ENCODE results near the gene TMEM203.

Gene TMEM203

GRCh38 chr9:137191691-137192447 is 13.6 kb downstream of the TMEM203 start:
- no peak overlapping the region for H3K4me3 Mint-ChIP-seq
- peaks cover 14% of the 10 kb centered on the region for H3K4me1 Mint-ChIP-seq
- H3K27ac Mint-ChIP-seq: no peak overlapping the region
- H3K36me3 Mint-ChIP-seq: peaks cover 4% of the 10 kb centered on the region
- H3K27me3 Mint-ChIP-seq: no peaks in the 10 kb centered on the region
- no peak for DNase-seq (ENCODE audit: low spot score in 2 of 2)
- no peak for ATAC-seq (ENCODE audit: low read depth)
- H3K9me3 Mint-ChIP-seq: no peaks in the 10 kb centered on the region

- H3K4me3 Mint-ChIP-seq: peak overlapping the region; percentile 47
- ATAC-seq (ENCODE audit: low read depth) (no peak), DNase-seq (ENCODE audit: low spot score in 2 of 2) (no peak)
- no peak overlapping the region for H3K27ac Mint-ChIP-seq
- no peaks in the 10 kb centered on the region for H3K9me3 Mint-ChIP-seq
- peaks cover 4% of the 10 kb centered on the region for H3K36me3 Mint-ChIP-seq
- H3K4me1 Mint-ChIP-seq: peaks cover 16% of the 10 kb centered on the region
- no peaks in the 10 kb centered on the region for H3K27me3 Mint-ChIP-seq
Measured at GRCh38 chr9:137191245-137191644, 14.2 kb downstream of the TMEM203 start.

- peaks cover 16% of the 10 kb centered on the region for H3K4me1 Mint-ChIP-seq
- ATAC-seq (ENCODE audit: low read depth) (no peak), DNase-seq (ENCODE audit: low spot score in 2 of 2) (no peak)
- no peaks in the 10 kb centered on the region for H3K9me3 Mint-ChIP-seq
- peak overlapping the region; percentile 82 for H3K27ac Mint-ChIP-seq
- H3K4me3 Mint-ChIP-seq: peak overlapping the region; percentile 47
- H3K36me3 Mint-ChIP-seq: peaks cover 4% of the 10 kb centered on the region
- no peaks in the 10 kb centered on the region for H3K27me3 Mint-ChIP-seq
Measured at GRCh38 chr9:137190315-137190856, 15.1 kb downstream of the TMEM203 start.

GRCh38 chr9:137189297-137190295 is 15.9 kb downstream of the TMEM203 start:
- peak overlapping the region; percentile 89 for H3K4me3 Mint-ChIP-seq
- no peak for ATAC-seq (ENCODE audit: low read depth)
- peaks cover 6% of the 10 kb centered on the region for H3K36me3 Mint-ChIP-seq
- H3K4me1 Mint-ChIP-seq: peaks cover 14% of the 10 kb centered on the region
- no peaks in the 10 kb centered on the region for H3K27me3 Mint-ChIP-seq
- DNase-seq (ENCODE audit: low spot score in 2 of 2): no peak
- H3K27ac Mint-ChIP-seq: peak overlapping the region; percentile 98
- no peaks in the 10 kb centered on the region for H3K9me3 Mint-ChIP-seq

DNA sequence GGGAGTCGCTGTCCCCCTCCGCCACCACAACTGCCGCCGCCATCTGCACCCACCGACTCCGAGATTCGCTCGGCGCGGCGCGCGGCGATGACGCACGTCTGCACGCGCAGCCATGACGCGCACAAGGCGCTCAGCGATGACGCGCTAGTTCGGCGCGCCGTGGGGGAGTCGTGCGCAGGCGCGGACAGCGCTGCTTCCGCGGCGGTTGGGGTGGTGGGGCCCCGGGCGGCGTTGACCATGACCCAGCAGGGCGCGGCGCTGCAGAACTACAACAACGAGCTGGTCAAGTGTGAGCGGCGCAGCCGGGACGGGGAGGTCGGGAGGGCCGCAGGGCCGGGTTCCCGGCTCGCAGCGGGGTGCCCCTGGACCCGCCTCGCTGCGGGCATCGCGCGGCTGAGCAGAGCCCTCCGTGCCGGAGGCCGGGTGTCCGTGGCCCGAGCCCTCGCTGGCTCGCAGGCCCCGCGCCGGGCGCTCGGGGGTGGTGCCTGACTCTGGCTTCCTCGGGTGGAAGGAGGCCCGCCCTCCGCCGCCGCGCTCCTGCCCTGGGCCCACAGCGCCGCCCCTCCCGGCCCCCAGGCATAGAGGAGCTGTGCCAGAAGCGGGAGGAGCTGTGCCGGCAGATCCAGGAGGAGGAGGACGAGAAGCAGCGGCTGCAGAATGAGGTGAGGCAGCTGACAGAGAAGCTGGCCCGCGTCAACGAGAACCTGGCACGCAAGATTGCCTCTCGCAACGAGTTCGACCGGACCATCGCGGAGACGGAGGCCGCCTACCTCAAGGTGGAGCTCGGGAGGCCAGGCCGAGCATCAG is 16.8 kb downstream of the TMEM203 start, which contains the start of the genes ANAPC2 and SSNA1:
ANAPC2 (minus strand) TSS at position 71 of the 807 bp plus-strand sequence; CDS start at position 43, 28 bp downstream.
SSNA1 (plus strand) TSS at position 187 of the 807 bp plus-strand sequence; CDS start at position 238, 51 bp downstream.
- peak within 1 kb of the TSS; percentile 95 for H3K4me3 Mint-ChIP-seq
- no peaks in the 10 kb centered on the region for H3K27me3 Mint-ChIP-seq
- H3K36me3 Mint-ChIP-seq: peaks cover 12% of the 10 kb centered on the region
- H3K27ac Mint-ChIP-seq: peak within 1 kb of the TSS; percentile 98
- peaks cover 20% of the 10 kb centered on the region for H3K4me1 Mint-ChIP-seq
- no peaks in the 10 kb centered on the region for H3K9me3 Mint-ChIP-seq
- DNase-seq (ENCODE audit: low spot score in 2 of 2): peak; percentile 91 to 99
- peak; percentile 84 for ATAC-seq (ENCODE audit: low read depth)

DNA sequence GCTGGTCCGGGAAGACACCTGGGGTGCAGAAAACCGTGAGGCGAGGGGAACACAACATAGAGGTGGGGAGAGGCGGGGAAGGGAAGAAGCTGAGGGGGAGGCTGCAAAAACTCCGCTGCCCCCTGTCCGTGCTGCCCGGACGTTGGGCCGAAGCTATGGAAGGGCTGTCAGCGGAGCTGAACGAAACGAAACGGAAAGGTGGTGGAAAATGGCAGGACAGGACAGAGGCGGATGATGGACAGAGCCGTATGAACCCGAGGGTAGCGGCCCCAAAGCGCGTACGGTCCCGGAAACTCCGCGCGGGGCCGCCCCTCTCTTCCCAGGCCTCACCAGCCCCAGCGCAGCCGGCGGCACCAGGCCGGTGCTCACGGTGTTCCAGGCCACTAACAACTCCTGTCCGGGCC is 17.4 kb downstream of the TMEM203 start:
- no peaks in the 10 kb centered on the region for H3K9me3 Mint-ChIP-seq
- ATAC-seq (ENCODE audit: low read depth) (peak; percentile 9), DNase-seq (ENCODE audit: low spot score in 2 of 2) (no peak)
- no peaks in the 10 kb centered on the region for H3K27me3 Mint-ChIP-seq
- peaks cover 20% of the 10 kb centered on the region for H3K4me1 Mint-ChIP-seq
- H3K36me3 Mint-ChIP-seq: peaks cover 17% of the 10 kb centered on the region
- peak overlapping the region; percentile 95 for H3K4me3 Mint-ChIP-seq
- peak overlapping the region; percentile 98 for H3K27ac Mint-ChIP-seq

GRCh38 chr9:137187386-137187785 is 18.1 kb downstream of the TMEM203 start:
- H3K36me3 Mint-ChIP-seq: peaks cover 17% of the 10 kb centered on the region
- no peak for DNase-seq (ENCODE audit: low spot score in 2 of 2)
- H3K4me1 Mint-ChIP-seq: peaks cover 20% of the 10 kb centered on the region
- no peaks in the 10 kb centered on the region for H3K27me3 Mint-ChIP-seq
- no peaks in the 10 kb centered on the region for H3K9me3 Mint-ChIP-seq
- ATAC-seq (ENCODE audit: low read depth): no peak
- H3K4me3 Mint-ChIP-seq: peak overlapping the region; percentile 95
- peak overlapping the region; percentile 98 for H3K27ac Mint-ChIP-seq

GRCh38 chr9:137186385-137186784 is 19.1 kb downstream of the TMEM203 start:
- DNase-seq (ENCODE audit: low spot score in 2 of 2) (no peak), ATAC-seq (ENCODE audit: low read depth) (no peak)
- H3K4me3 Mint-ChIP-seq: peak overlapping the region; percentile 95
- H3K27ac Mint-ChIP-seq: no peak overlapping the region
- peaks cover 20% of the 10 kb centered on the region for H3K4me1 Mint-ChIP-seq
- H3K9me3 Mint-ChIP-seq: no peaks in the 10 kb centered on the region
- H3K36me3 Mint-ChIP-seq: peaks cover 21% of the 10 kb centered on the region
- H3K27me3 Mint-ChIP-seq: no peaks in the 10 kb centered on the region

- DNase-seq (ENCODE audit: low spot score in 2 of 2) (no peak), ATAC-seq (ENCODE audit: low read depth) (no peak)
- Mint-ChIP-seq H3K9me3 (no peaks in the 10 kb centered on the region), H3K27ac (no peak overlapping the region), H3K27me3 (no peaks in the 10 kb centered on the region), H3K4me1 (peaks cover 20% of the 10 kb centered on the region), H3K36me3 (peaks cover 20% of the 10 kb centered on the region), H3K4me3 (no peak overlapping the region)
Measured at GRCh38 chr9:137185921-137186320, 19.5 kb downstream of the TMEM203 start.

GRCh38 chr9:137184881-137185660 is 20.4 kb downstream of the TMEM203 start:
- ATAC-seq (ENCODE audit: low read depth) (no peak), DNase-seq (ENCODE audit: low spot score in 2 of 2) (no peak)
- peaks cover 17% of the 10 kb centered on the region for H3K36me3 Mint-ChIP-seq
- H3K9me3 Mint-ChIP-seq: no peaks in the 10 kb centered on the region
- peaks cover 20% of the 10 kb centered on the region for H3K4me1 Mint-ChIP-seq
- no peaks in the 10 kb centered on the region for H3K27me3 Mint-ChIP-seq
- no peak overlapping the region for H3K4me3 Mint-ChIP-seq
- H3K27ac Mint-ChIP-seq: no peak overlapping the region

DNA sequence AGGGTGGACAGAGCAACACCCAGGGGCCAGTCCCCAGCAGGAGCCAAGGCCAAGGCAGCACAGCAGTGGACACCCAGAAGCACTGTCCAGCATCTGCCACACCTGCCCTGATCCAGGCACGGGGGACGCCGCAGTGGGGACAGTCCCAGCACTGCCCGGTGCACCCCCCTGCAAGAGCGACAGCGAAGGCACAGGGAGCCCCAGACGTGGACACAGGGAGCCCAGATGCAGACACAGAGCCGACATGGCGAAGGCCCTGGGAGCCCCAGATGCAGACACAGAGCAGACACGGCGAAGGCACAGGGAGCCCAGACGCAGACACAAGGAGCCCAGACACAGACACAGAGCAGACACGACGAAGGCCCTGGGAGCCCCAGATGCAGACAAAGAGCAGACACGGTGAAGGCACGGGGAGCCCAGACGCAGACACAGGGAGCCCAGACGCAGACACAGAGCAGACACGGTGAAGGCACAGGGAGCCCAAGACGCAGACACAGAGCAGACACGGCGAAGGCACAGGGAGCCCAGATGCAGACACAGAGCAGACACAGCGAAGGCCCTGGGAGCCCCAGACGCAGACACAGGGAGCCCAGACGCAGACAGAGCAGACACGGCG is 21.4 kb downstream of the TMEM203 start:
- H3K9me3 Mint-ChIP-seq: no peaks in the 10 kb centered on the region
- no peak overlapping the region for H3K4me3 Mint-ChIP-seq
- H3K27ac Mint-ChIP-seq: no peak overlapping the region
- H3K27me3 Mint-ChIP-seq: no peaks in the 10 kb centered on the region
- ATAC-seq (ENCODE audit: low read depth) (no peak), DNase-seq (ENCODE audit: low spot score in 2 of 2) (no peak)
- peaks cover 23% of the 10 kb centered on the region for H3K36me3 Mint-ChIP-seq
- peaks cover 15% of the 10 kb centered on the region for H3K4me1 Mint-ChIP-seq

- Mint-ChIP-seq H3K9me3 (no peaks in the 10 kb centered on the region), H3K4me1 (peaks cover 13% of the 10 kb centered on the region), H3K4me3 (no peak overlapping the region), H3K27ac (no peak overlapping the region), H3K36me3 (peaks cover 24% of the 10 kb centered on the region), H3K27me3 (no peaks in the 10 kb centered on the region)
- no peak for DNase-seq (ENCODE audit: low spot score in 2 of 2)
- no peak for ATAC-seq (ENCODE audit: low read depth)
Measured at GRCh38 chr9:137182836-137183235, 22.6 kb downstream of the TMEM203 start.
